ENCODE data around the gene SLC2A2. TPM values are rescaled to one million over a fixed set of nuclear protein-coding genes. Genes with fewer than 3 reads are reported as not detected.

SLC2A2 gene
- total and polyA plus RNA-seq, 4 donors = 160 to 506 (median 321) TPM

- Histone ChIP-seq H3K4me3 (ENCODE audit: low read depth in 1 of 3, low read length in 3 of 3) (no peak overlapping the region), H3K9me3 (ENCODE audit: control insufficient read depth in 4 of 4, low read length in 3 of 4) (no peaks in the 10 kb centered on the region), H3K4me1 (ENCODE audit: control insufficient read depth in 4 of 4, insufficient read depth in 4 of 4, low read length in 3 of 4) (peaks cover 1 to 13% (median 6%) of the 10 kb centered on the region in 4 donors), H3K27me3 (ENCODE audit: control insufficient read depth in 4 of 4, insufficient read depth in 4 of 4, low read length in 3 of 4) (no peaks in the 10 kb centered on the region), H3K36me3 (ENCODE audit: control insufficient read depth in 4 of 4, insufficient read depth in 3 of 4, low read depth in 1 of 4, low read length in 3 of 4) (no peaks in the 10 kb centered on the region), H3K9ac (ENCODE audit: low read depth in 1 of 2, low read length in 2 of 2) (no peak overlapping the region), H3K27ac (ENCODE audit: low read depth in 1 of 2, low read length in 2 of 2) (no peak overlapping the region)
- DNase-seq (ENCODE audit: low spot score) = no peak
- no peak for TF ChIP-seq HNF4A (conservative IDR thresholded peaks at IDR 0.05)
- TF ChIP-seq RXRA (IDR thresholded peaks at IDR 0.05) = no peak
- no peak for TF ChIP-seq RAD21 (IDR thresholded peaks at IDR 0.05)
- TF ChIP-seq FOXA2 (IDR thresholded peaks at IDR 0.05) = no peak
- no peak for TF ChIP-seq JUND (IDR thresholded peaks at IDR 0.05)
- TF ChIP-seq, protein P1, sequence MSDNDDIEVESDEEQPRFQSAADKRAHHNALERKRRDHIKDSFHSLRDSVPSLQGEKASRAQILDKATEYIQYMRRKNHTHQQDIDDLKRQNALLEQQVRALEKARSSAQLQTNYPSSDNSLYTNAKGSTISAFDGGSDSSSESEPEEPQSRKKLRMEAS (IDR thresholded peaks at IDR 0.05) = no peak
- no peak for TF ChIP-seq TAF1 (conservative IDR thresholded peaks at IDR 0.05)
- TF ChIP-seq FOXA1 (IDR thresholded peaks at IDR 0.05) = no peak
- no peak for TF ChIP-seq CTCF (IDR thresholded peaks at IDR 0.05; ENCODE audit: low read depth, low read length, missing input control)
- TF ChIP-seq, protein P2, sequence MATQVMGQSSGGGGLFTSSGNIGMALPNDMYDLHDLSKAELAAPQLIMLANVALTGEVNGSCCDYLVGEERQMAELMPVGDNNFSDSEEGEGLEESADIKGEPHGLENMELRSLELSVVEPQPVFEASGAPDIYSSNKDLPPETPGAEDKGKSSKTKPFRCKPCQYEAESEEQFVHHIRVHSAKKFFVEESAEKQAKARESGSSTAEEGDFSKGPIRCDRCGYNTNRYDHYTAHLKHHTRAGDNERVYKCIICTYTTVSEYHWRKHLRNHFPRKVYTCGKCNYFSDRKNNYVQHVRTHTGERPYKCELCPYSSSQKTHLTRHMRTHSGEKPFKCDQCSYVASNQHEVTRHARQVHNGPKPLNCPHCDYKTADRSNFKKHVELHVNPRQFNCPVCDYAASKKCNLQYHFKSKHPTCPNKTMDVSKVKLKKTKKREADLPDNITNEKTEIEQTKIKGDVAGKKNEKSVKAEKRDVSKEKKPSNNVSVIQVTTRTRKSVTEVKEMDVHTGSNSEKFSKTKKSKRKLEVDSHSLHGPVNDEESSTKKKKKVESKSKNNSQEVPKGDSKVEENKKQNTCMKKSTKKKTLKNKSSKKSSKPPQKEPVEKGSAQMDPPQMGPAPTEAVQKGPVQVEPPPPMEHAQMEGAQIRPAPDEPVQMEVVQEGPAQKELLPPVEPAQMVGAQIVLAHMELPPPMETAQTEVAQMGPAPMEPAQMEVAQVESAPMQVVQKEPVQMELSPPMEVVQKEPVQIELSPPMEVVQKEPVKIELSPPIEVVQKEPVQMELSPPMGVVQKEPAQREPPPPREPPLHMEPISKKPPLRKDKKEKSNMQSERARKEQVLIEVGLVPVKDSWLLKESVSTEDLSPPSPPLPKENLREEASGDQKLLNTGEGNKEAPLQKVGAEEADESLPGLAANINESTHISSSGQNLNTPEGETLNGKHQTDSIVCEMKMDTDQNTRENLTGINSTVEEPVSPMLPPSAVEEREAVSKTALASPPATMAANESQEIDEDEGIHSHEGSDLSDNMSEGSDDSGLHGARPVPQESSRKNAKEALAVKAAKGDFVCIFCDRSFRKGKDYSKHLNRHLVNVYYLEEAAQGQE (IDR thresholded peaks at IDR 0.05) = no peak
- TF ChIP-seq EGR1 (IDR thresholded peaks at IDR 0.05; ENCODE audit: low read depth in 2 of 2) = no peak
- TF ChIP-seq, protein P3, sequence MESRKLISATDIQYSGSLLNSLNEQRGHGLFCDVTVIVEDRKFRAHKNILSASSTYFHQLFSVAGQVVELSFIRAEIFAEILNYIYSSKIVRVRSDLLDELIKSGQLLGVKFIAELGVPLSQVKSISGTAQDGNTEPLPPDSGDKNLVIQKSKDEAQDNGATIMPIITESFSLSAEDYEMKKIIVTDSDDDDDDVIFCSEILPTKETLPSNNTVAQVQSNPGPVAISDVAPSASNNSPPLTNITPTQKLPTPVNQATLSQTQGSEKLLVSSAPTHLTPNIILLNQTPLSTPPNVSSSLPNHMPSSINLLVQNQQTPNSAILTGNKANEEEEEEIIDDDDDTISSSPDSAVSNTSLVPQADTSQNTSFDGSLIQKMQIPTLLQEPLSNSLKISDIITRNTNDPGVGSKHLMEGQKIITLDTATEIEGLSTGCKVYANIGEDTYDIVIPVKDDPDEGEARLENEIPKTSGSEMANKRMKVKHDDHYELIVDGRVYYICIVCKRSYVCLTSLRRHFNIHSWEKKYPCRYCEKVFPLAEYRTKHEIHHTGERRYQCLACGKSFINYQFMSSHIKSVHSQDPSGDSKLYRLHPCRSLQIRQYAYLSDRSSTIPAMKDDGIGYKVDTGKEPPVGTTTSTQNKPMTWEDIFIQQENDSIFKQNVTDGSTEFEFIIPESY (IDR thresholded peaks at IDR 0.05) = no peak
- TF ChIP-seq YY1 (IDR thresholded peaks at IDR 0.05) = no peak
- no peak for TF ChIP-seq HNF4G (IDR thresholded peaks at IDR 0.05)
- TF ChIP-seq SP1 (IDR thresholded peaks at IDR 0.05) = no peak
- no peak for TF ChIP-seq NR2F2 (IDR thresholded peaks at IDR 0.05)
- TF ChIP-seq, protein P4, sequence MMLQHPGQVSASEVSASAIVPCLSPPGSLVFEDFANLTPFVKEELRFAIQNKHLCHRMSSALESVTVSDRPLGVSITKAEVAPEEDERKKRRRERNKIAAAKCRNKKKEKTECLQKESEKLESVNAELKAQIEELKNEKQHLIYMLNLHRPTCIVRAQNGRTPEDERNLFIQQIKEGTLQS (IDR thresholded peaks at IDR 0.05) = no peak
- 93% methylated on average over 5 of the region's 5 CpGs for WGBS
These were observed 30.0 kb upstream of the SLC2A2 start for GRCh38 chr3:171056528-171056927.

Measured in liver (tissue), 9 donors.